ENCODE results near the gene CLCN5.

The CLCN5 gene

DNA sequence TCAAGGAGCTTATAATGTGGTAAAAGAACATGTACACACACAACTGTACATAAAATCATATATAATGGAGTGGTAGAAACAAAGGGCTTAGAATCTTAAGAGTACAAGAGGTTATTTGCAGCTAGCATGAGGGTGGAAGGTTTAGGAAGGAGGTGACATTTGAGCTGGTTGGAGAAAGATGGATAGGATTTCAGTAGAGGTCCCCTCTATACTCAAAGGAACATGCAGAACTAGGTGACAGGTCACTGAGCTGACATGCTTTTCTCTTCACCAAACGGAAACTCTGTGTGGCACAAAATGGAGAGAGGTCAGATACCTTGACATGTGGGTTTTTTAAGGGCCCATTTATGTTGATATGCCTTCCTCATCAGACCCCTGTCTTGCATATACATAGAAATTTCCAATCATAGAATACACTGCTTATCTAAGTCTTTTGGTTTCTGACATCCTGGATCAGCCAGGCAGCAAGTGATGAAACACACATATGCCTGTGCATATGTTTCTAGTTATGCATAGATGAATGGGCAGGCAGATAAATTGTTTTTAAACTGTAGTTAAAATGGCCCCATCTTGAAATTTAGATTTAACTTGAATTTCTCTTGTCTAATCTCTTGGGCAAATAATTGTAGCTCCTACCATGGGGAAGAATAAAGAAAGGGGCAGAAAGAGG, 29.3 kb downstream of the CLCN5 start:
- Histone ChIP-seq H3K9ac (ENCODE audit: low read length) (no peak overlapping the region), H3K4me1 (ENCODE audit: control insufficient read depth, insufficient read depth, low read length) (no peaks in the 10 kb centered on the region), H3K36me3 (ENCODE audit: control insufficient read depth, insufficient read depth, low read length) (no peaks in the 10 kb centered on the region), H3K27me3 (ENCODE audit: control insufficient read depth, insufficient read depth, low read length) (no peaks in the 10 kb centered on the region), H3K4me3 (ENCODE audit: low read length) (no peak overlapping the region), H3K27ac (ENCODE audit: low read depth, low read length) (no peak overlapping the region)

DNA sequence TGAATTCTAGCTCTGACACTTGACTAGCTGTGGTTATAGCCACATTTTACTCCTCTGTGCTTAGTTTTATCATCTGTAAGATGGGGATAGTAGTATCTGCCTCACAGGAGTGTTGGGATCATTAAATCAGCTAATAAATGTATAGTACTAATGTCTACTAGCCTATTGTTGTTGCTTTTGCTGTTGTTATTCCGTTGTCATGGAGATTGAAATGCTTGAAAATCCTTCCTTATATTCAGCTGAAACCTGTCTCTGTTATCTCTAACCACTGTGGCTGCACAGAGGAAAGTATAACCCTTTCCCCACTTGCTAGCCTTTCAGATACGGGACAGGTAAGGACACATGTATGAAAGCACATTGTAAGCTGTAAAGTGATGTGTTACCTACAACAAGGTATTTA, 33.9 kb downstream of the CLCN5 start:
- H3K4me1 ChIP-seq (ENCODE audit: control insufficient read depth, insufficient read depth, low read length), result no peaks in the 10 kb centered on the region
- H3K9ac ChIP-seq (ENCODE audit: low read length), result no peak overlapping the region
- no peaks in the 10 kb centered on the region for H3K36me3 ChIP-seq (ENCODE audit: control insufficient read depth, insufficient read depth, low read length)
- no peak overlapping the region for H3K4me3 ChIP-seq (ENCODE audit: low read length)
- H3K27me3 ChIP-seq (ENCODE audit: control insufficient read depth, insufficient read depth, low read length), result no peaks in the 10 kb centered on the region
- no peak overlapping the region for H3K27ac ChIP-seq (ENCODE audit: low read depth, low read length)

DNA sequence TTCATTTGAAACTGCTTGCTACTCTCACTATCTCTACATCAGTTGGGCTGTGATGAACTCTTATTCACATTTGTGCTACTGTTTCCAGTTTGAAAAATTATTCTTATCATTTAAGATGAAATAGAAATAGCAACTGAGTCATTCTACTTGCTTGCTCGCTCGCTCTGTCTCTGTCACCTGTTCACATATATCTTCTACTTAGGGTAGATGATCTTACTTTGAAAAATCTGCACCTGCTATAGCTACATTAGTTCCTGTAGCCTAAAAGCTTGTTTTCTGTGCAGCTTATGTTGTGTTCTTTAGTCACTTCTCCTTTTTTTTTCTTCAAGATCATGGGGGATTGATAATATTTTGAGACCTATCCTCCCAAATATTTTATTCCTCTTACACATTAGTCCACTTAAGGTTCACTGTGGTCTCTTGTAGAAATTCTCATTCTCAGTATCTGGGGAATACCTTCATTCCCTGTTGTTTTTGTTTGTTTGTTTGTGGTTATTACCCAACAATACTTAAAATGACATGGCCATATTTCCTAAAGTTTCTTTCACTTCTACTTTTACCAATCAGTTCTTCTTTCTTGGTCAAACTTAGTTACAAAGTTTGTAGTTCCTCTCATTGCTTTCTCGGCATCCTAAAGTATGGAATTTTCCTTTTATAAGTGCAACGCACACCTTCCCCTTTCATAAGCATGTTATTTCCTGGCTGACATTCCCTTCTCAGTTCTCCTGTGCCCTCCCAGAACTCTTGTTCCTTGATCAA, 36.5 kb downstream of the CLCN5 start:
- Histone ChIP-seq H3K4me3 (ENCODE audit: low read length) (no peak overlapping the region), H3K27me3 (ENCODE audit: control insufficient read depth, insufficient read depth, low read length) (no peaks in the 10 kb centered on the region), H3K27ac (ENCODE audit: low read depth, low read length) (no peak overlapping the region), H3K9ac (ENCODE audit: low read length) (no peak overlapping the region), H3K36me3 (ENCODE audit: control insufficient read depth, insufficient read depth, low read length) (no peaks in the 10 kb centered on the region), H3K4me1 (ENCODE audit: control insufficient read depth, insufficient read depth, low read length) (no peaks in the 10 kb centered on the region)

DNA sequence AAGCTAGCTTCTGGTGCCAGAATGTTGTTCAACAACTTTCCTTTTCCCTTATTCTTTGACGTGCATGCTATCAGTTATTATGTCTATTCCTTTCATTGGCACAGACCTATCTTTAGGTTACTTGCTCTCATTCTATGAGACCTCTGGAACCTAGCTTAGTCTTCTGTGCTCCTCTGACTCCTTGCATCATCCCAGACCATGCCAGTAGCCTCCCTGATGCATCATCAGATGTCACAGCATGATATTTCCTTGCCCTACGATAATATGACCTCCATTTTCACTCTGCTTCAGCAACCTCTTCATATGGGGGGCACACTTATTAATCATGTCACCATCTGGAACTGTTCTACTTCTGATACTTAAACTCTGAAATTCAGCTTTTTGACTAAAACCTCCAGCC, 37.2 kb downstream of the CLCN5 start:
- Histone ChIP-seq H3K4me1 (ENCODE audit: control insufficient read depth, insufficient read depth, low read length) (no peaks in the 10 kb centered on the region), H3K4me3 (ENCODE audit: low read length) (no peak overlapping the region), H3K9ac (ENCODE audit: low read length) (no peak overlapping the region), H3K27me3 (ENCODE audit: control insufficient read depth, insufficient read depth, low read length) (no peaks in the 10 kb centered on the region), H3K27ac (ENCODE audit: low read depth, low read length) (no peak overlapping the region), H3K36me3 (ENCODE audit: control insufficient read depth, insufficient read depth, low read length) (no peaks in the 10 kb centered on the region)

DNA sequence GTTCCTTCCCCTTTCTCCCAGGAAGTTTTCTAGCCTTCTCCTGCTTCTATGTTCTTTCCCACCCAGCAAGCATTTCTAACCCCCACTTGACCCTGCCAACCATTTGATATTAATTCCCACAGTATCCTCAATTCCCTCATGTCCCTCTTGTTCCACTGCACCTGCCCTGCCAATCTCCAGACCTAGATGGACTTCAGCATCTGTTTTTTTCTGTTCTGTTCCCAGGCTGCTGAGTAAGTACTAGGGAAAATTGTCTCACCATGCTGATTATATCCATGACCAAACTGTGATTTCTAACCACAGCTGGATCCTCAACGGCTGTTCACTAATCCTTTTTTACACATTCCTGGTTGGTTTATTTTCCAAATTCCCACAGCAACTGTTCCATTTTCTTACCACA, 37.7 kb downstream of the CLCN5 start:
- no peaks in the 10 kb centered on the region for H3K4me1 ChIP-seq (ENCODE audit: control insufficient read depth, insufficient read depth, low read length)
- H3K4me3 ChIP-seq (ENCODE audit: low read length), result no peak overlapping the region
- H3K36me3 ChIP-seq (ENCODE audit: control insufficient read depth, insufficient read depth, low read length), result no peaks in the 10 kb centered on the region
- no peak overlapping the region for H3K27ac ChIP-seq (ENCODE audit: low read depth, low read length)
- H3K27me3 ChIP-seq (ENCODE audit: control insufficient read depth, insufficient read depth, low read length), result no peaks in the 10 kb centered on the region
- H3K9ac ChIP-seq (ENCODE audit: low read length), result no peak overlapping the region

DNA sequence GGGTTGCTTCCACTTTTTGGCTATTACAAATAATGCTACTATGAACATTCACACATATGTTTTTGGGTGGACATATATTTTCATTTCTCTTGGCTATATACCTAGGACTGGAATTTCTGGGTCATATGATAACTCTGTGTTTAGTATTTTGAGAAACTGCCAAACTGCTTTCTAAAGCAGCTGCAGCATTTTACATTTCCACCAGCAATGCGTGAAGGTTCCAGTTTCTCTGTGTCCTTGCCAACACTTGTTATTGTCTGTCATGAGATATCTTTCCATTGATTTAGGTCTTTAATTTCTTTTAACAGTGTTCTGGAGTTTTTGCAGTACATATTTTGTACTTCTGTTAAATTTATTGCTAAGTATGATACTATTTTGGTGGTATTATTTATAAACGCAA, 48.3 kb downstream of the CLCN5 start:
- Histone ChIP-seq H3K36me3 (ENCODE audit: control insufficient read depth, insufficient read depth, low read length) (no peaks in the 10 kb centered on the region), H3K4me1 (ENCODE audit: control insufficient read depth, insufficient read depth, low read length) (no peaks in the 10 kb centered on the region), H3K27ac (ENCODE audit: low read depth, low read length) (no peak overlapping the region), H3K4me3 (ENCODE audit: low read length) (no peak overlapping the region), H3K9ac (ENCODE audit: low read length) (no peak overlapping the region), H3K27me3 (ENCODE audit: control insufficient read depth, insufficient read depth, low read length) (no peaks in the 10 kb centered on the region)

DNA sequence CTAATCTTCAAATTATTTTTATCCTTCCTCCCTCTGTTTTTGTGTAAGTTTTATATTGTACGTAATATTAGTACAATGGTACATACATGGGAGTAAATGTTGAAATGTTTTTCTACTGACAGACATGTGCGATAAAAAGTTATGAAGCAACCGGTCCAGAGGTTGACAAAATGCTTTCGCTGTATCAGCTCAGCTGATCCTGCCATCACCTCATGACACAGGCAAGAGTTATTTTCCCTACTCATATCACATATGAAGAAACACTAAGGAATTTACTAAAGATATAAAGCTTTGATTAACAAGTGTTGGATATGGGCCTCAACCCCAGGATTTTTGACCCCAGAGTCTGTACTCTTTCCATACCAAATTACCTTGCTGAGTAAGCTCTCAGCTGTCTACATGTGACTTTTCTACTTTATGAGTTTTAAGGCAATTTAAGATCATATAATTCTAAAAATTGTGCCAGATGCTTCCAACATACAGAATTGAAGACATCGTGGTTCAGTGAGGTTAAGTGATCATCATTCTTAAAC, 50.0 kb downstream of the CLCN5 start:
- no peak overlapping the region for H3K27ac ChIP-seq (ENCODE audit: low read depth, low read length)
- no peaks in the 10 kb centered on the region for H3K27me3 ChIP-seq (ENCODE audit: control insufficient read depth, insufficient read depth, low read length)

DNA sequence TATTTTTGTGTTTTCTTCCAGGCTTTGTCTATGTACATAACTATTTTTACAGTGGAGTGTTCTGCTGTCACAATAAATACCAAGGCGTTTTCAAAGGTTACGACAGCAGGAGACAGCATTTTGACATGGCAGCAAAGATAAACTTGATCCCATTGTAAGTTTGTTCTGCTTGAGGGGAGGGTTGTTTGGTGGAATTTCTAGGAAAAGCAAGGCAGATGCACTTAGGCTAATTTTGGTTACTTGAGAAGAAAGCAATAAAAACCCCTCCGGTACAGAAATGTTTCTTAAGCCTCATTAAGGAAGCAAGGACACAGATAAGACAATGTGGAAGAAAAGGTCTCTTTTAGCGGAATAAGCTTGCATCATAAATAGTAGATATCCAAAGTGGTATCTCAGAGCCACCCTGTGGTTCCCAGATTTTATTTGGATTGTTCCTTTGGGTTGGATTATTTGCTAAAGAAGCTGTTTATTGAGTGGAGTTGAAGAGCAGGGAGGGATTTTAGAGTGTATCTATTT, 54.3 kb downstream of the CLCN5 start:
- Histone ChIP-seq H3K27me3 (ENCODE audit: control insufficient read depth, insufficient read depth, low read length) (no peaks in the 10 kb centered on the region), H3K36me3 (ENCODE audit: control insufficient read depth, insufficient read depth, low read length) (no peaks in the 10 kb centered on the region), H3K4me1 (ENCODE audit: control insufficient read depth, insufficient read depth, low read length) (no peaks in the 10 kb centered on the region), H3K27ac (ENCODE audit: low read depth, low read length) (no peak overlapping the region), H3K9ac (ENCODE audit: low read length) (no peak overlapping the region), H3K4me3 (ENCODE audit: low read length) (no peak overlapping the region)

More for the DNA sequence above, 50.0 kb downstream of the CLCN5 start:
- no peaks in the 10 kb centered on the region for H3K36me3 ChIP-seq (ENCODE audit: control insufficient read depth, insufficient read depth, low read length)
- no peak overlapping the region for H3K9ac ChIP-seq (ENCODE audit: low read length)
- H3K4me3 ChIP-seq (ENCODE audit: low read length), result no peak overlapping the region
- H3K4me1 ChIP-seq (ENCODE audit: control insufficient read depth, insufficient read depth, low read length), result no peaks in the 10 kb centered on the region

DNA sequence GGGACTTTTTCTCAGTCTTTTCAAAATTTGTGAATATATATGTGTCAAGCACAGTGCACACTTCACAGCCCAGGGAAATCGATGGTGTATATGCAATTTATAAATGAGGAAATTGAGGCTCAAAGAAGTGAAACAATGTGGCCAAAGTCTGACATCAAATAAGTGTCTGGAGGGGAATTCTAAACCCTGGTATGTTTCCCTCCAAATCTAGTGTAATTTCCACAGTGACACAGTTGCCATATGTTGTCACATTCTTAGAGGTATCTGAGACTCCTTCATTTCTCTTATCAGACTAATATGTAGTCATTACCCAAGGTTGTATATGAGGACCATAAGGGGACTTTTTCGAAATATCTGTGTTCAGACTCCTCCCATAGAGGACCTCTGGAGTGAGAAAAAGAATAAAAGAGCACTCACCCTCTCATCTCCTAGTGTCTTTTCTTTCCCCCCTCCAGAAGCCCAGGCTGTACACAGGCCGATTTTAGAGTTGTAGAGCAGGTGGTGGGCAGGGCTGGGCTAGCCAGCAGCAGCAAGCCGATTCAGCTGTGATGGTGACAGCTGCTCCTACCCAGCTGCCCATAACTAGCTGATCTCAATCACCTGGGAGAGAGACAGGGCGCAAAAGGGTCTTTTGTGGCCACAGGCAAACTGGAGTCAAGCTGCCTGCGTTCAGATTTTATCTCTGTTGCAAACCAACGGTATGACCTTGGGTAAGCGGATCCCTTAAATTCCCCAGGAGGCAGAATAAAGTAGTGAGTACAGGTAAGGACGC, 55.1 kb downstream of the CLCN5 start:
- Histone ChIP-seq H3K4me1 (ENCODE audit: control insufficient read depth, insufficient read depth, low read length) (no peaks in the 10 kb centered on the region), H3K4me3 (ENCODE audit: low read length) (no peak overlapping the region)

DNA sequence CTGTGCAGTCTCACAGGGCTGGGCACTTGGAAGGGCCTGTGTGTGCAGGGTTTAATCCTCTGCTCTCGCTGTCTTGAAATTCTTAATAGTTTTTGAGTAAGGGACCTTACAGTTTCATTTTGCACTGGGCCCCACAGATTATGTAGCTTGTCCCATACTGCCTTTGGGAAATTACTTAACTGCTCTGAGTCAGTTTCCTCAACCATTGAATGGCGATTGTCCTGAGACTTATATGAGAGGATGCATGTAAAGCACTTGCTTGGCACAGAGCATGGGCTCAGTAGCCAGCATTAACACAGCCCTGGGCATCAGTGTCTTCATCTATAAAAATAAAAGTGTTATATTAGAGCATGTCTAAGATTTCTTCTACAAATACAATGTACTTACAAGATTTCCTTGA, 55.8 kb downstream of the CLCN5 start:
- Histone ChIP-seq H3K36me3 (ENCODE audit: control insufficient read depth, insufficient read depth, low read length) (no peaks in the 10 kb centered on the region), H3K4me1 (ENCODE audit: control insufficient read depth, insufficient read depth, low read length) (no peaks in the 10 kb centered on the region), H3K27ac (ENCODE audit: low read depth, low read length) (no peak overlapping the region), H3K27me3 (ENCODE audit: control insufficient read depth, insufficient read depth, low read length) (no peaks in the 10 kb centered on the region), H3K9ac (ENCODE audit: low read length) (no peak overlapping the region), H3K4me3 (ENCODE audit: low read length) (no peak overlapping the region)

More for the DNA sequence above, 55.1 kb downstream of the CLCN5 start:
- no peaks in the 10 kb centered on the region for H3K36me3 ChIP-seq (ENCODE audit: control insufficient read depth, insufficient read depth, low read length)
- no peaks in the 10 kb centered on the region for H3K27me3 ChIP-seq (ENCODE audit: control insufficient read depth, insufficient read depth, low read length)
- H3K9ac ChIP-seq (ENCODE audit: low read length), result no peak overlapping the region
- H3K27ac ChIP-seq (ENCODE audit: low read depth, low read length), result no peak overlapping the region

DNA sequence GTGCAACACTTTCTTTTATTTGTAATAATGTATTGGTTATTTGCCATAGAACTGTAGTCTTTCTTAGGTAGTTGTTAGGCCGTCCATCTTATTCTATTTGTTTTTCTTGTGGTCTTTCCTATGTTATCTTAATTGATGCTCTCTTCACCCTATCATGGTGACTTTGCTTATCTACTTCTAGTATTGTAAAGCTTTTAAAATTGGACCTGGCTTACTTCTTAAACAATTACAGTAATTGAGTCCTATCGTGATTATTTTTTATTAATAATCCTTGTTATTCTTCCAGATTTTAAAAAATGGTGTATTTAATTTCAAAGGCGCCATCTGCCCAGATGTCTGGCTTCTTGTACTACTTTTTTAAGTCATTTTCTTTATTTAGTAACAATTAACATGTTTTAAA, 63.7 kb downstream of the CLCN5 start:
- H3K36me3 ChIP-seq (ENCODE audit: control insufficient read depth, insufficient read depth, low read length), result no peaks in the 10 kb centered on the region
- H3K27me3 ChIP-seq (ENCODE audit: control insufficient read depth, insufficient read depth, low read length), result no peaks in the 10 kb centered on the region
- no peaks in the 10 kb centered on the region for H3K4me1 ChIP-seq (ENCODE audit: control insufficient read depth, insufficient read depth, low read length)
- no peak overlapping the region for H3K9ac ChIP-seq (ENCODE audit: low read length)
- no peak overlapping the region for H3K4me3 ChIP-seq (ENCODE audit: low read length)
- no peak overlapping the region for H3K27ac ChIP-seq (ENCODE audit: low read depth, low read length)

DNA sequence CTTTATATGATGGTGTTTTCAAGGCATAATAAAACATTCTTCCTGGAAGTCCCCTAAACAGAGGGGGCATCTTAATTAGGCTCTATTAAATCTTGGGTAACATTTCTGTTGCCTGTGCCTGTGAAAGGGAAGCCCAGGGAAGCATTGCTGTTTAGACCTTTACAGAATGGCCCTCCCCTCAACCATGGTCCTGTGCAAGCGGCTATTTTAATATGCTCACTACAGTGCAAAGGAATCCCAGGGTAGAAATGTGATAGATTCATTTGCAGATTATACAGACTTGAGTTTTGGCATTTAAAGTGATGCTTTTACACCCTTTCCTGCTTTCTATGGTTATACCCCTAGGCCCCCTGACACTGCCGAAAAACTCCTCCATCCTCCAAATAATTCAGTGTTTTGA, 65.3 kb downstream of the CLCN5 start:
- no peaks in the 10 kb centered on the region for H3K4me1 ChIP-seq (ENCODE audit: control insufficient read depth, insufficient read depth, low read length)
- no peaks in the 10 kb centered on the region for H3K36me3 ChIP-seq (ENCODE audit: control insufficient read depth, insufficient read depth, low read length)
- no peak overlapping the region for H3K9ac ChIP-seq (ENCODE audit: low read length)
- no peak overlapping the region for H3K4me3 ChIP-seq (ENCODE audit: low read length)
- no peak overlapping the region for H3K27ac ChIP-seq (ENCODE audit: low read depth, low read length)
- peaks cover 3% of the 10 kb centered on the region for H3K27me3 ChIP-seq (ENCODE audit: control insufficient read depth, insufficient read depth, low read length)

Measured in rectal smooth muscle tissue (tissue), 1 donor.